Right lobe of liver (tissue), 4 donors: Measurements from ENCODE around the gene CORO6.

Experiments used
- CTCF ChIP-seq, 4 donors: fragments of 200-600 bp in 3 of 4; fragments of 450-650 bp in 1 of 4; IDR thresholded peaks; one replicate each; pipeline versions ENCODE4 v1.5.1 to v1.8.0; 2016 to 2022; ENCODE audit warnings: antibody characterized with exemption in 4 of 4, mild to moderate bottlenecking in 2 of 4
- POLR2A ChIP-seq: fragments of 450-650 bp; IDR thresholded peaks from one replicate; pipeline ENCODE4 v1.6.1; 2017; ENCODE audit warnings: antibody characterized with exemption, mild to moderate bottlenecking
- donor health status: DM: no; HTN: no; CAD: no.
- donor health status: DM: no; HTN: no; CAD: no.
- donor health status: DM: no; HTN: yes; CAD: no.

GRCh38 chr17:29608986-29609385 is 13.7 kb downstream of the CORO6 start:
- no peak for TF ChIP-seq CTCF (IDR thresholded peaks at IDR 0.05)
- TF ChIP-seq POLR2A, result no peak
